MCF 10A (cell line): Measurements from ENCODE around the gene UBE2E3. TPM values are rescaled to one million over a fixed set of nuclear protein-coding genes. Genes with fewer than 3 reads are reported as not detected.

Experiments
- BruUV-seq: library from RNA; stranded (reverse); fragments of 400-500 nt; replicated peaks from 2 replicates; lab custom pipeline; 2021; lab: Mats Ljungman, UMichigan
- CTCF ChIA-PET: fragments of 300-600 bp; sonication (Branson Sonifier 250); formaldehyde crosslinking; extraction: SDS; loops from one replicate; lab custom pipeline; 2021; ENCODE audit warnings: antibody characterized with exemption, inconsistent platforms; lab: Yijun Ruan, JAX
- POLR2A ChIA-PET: fragments of 300-600, 350-650 bp; sonication (Branson Sonifier 250); formaldehyde crosslinking; extraction: SDS; loops from one replicate; lab custom pipeline; 2020; ENCODE audit warnings: antibody characterized with exemption, inconsistent platforms; lab: Yijun Ruan, JAX
- DNase-seq: peaks from one replicate; pipeline ENCODE4 v3.0.0-alpha.2; 2018; ENCODE audit not compliant: unreplicated experiment
- H3K27ac Mint-ChIP-seq: one replicate; pipeline ENCODE4 v1.8.0; 2022; ENCODE audit warnings: mild to moderate bottlenecking, low read depth, mixed read lengths; ENCODE audit not compliant: unreplicated experiment
- H3K27me3 Mint-ChIP-seq: one replicate; pipeline ENCODE4 v1.8.0; 2022; ENCODE audit warnings: mixed read lengths; ENCODE audit not compliant: insufficient read depth, unreplicated experiment
- H3K36me3 Mint-ChIP-seq: one replicate; pipeline ENCODE4 v1.8.0; 2022; ENCODE audit warnings: mild to moderate bottlenecking, moderate library complexity, mixed read lengths; ENCODE audit not compliant: insufficient read depth, unreplicated experiment
- H3K4me1 Mint-ChIP-seq: one replicate; pipeline ENCODE4 v1.8.0; 2022; ENCODE audit warnings: mixed read lengths; ENCODE audit not compliant: insufficient read depth, unreplicated experiment
- H3K4me3 Mint-ChIP-seq: one replicate; pipeline ENCODE4 v1.8.0; 2022; ENCODE audit warnings: mild to moderate bottlenecking, moderate library complexity, mixed read lengths; ENCODE audit not compliant: unreplicated experiment
- H3K9me3 Mint-ChIP-seq: one replicate; pipeline ENCODE4 v1.8.0; 2022; ENCODE audit warnings: mixed read lengths; ENCODE audit not compliant: unreplicated experiment
- intact Hi-C: fragments of 100-400 bp; cut with micrococcal nuclease; formaldehyde crosslinking; loops from 2 replicates; pipeline ENCODE4 v1.14.1; 2022
- total RNA-seq: library from RNA; stranded (reverse); gene quantifications from 2 replicates; pipeline ENCODE4 v1.2.3, GENCODE V29; 2022
- TF ChIP-seq, protein P1 (sequence below): fragments of 200-600 bp; IDR thresholded peaks from one replicate; pipeline ENCODE4 v1.8.0; 2022; ENCODE audit warnings: antibody characterized with exemption, mild to moderate bottlenecking; ENCODE audit not compliant: unreplicated experiment

Gene UBE2E3
- total RNA-seq, 1 experiment from 2014 or later, result 69.3 TPM

DNA sequence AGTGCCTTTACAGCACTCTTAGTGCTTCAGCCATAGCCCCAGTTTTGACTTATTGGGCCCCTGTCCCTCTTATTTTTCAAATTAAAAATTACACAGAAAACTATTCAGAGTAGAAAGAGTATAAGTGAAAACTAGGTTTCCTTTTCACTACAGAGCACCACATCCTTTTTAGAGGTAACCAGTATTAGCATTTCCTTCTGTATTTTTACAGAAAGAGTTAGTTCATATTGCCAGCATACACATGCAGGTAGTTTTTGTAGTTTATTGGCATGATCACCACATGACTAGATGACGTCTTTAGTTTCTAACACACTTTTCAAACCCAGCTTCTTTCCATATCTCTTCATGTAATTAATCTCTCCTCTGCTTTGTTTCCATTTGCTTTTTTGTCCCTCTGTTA is 66.4 kb downstream of the UBE2E3 start:
- Mint-ChIP-seq H3K27ac (no peak overlapping the region), H3K36me3 (no peaks in the 10 kb centered on the region), H3K4me3 (no peak overlapping the region), H3K27me3 (no peaks in the 10 kb centered on the region), H3K9me3 (no peaks in the 10 kb centered on the region), H3K4me1 (no peaks in the 10 kb centered on the region)
- POLR2A ChIA-PET, result interaction anchor here (0.6 kb wide), 1 partner anchor 801 kb away, joined by 3 read pairs; no protein-coding TSS in a partner anchor
- CTCF ChIA-PET, result interaction anchor here (1.0 to 1.2 kb wide), 2 partner anchors 13 to 809 kb away, joined by 3 read pairs; no protein-coding TSS in a partner anchor
- TF ChIP-seq, protein P1, sequence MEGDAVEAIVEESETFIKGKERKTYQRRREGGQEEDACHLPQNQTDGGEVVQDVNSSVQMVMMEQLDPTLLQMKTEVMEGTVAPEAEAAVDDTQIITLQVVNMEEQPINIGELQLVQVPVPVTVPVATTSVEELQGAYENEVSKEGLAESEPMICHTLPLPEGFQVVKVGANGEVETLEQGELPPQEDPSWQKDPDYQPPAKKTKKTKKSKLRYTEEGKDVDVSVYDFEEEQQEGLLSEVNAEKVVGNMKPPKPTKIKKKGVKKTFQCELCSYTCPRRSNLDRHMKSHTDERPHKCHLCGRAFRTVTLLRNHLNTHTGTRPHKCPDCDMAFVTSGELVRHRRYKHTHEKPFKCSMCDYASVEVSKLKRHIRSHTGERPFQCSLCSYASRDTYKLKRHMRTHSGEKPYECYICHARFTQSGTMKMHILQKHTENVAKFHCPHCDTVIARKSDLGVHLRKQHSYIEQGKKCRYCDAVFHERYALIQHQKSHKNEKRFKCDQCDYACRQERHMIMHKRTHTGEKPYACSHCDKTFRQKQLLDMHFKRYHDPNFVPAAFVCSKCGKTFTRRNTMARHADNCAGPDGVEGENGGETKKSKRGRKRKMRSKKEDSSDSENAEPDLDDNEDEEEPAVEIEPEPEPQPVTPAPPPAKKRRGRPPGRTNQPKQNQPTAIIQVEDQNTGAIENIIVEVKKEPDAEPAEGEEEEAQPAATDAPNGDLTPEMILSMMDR, result no peak
- intact Hi-C loops, result no loop called here
- BruUV-seq, result no TSS peak
- DNase-seq, result no peak

DNA sequence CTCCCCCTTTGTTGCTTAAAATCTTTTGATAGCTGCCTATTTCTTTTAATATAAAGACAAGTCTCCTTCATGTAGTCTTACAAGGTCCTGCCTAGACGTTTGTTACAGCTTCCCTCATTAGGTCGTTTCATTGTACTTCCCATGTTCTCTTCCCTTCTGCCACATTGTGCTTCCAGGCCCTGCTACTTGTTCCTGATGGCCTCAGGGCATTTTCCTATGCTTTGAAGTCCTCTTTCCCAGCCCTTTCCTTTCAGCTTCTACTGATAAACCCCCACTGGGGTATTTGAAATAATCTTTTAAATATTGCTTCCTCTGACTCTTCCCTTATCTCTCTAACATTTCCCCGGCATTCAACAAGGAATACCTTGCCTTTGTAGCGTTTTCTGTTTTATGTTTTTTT is 67.4 kb downstream of the UBE2E3 start:
- ChIA-PET POLR2A (interaction anchor here (1.0 kb wide), 1 partner anchor 11 kb away, joined by 3 read pairs; no protein-coding TSS in a partner anchor), CTCF (no interaction called here)
- TF ChIP-seq, protein P1, result no peak
- no peak for DNase-seq
- intact Hi-C loops, result no loop called here
- no peaks in the 10 kb centered on the region for H3K27me3 Mint-ChIP-seq
- no peaks in the 10 kb centered on the region for H3K36me3 Mint-ChIP-seq
- peaks cover 5% of the 10 kb centered on the region for H3K4me1 Mint-ChIP-seq
- H3K9me3 Mint-ChIP-seq, result no peaks in the 10 kb centered on the region
- H3K27ac Mint-ChIP-seq, result no peak overlapping the region
- H3K4me3 Mint-ChIP-seq, result no peak overlapping the region
- BruUV-seq, result no TSS peak

DNA sequence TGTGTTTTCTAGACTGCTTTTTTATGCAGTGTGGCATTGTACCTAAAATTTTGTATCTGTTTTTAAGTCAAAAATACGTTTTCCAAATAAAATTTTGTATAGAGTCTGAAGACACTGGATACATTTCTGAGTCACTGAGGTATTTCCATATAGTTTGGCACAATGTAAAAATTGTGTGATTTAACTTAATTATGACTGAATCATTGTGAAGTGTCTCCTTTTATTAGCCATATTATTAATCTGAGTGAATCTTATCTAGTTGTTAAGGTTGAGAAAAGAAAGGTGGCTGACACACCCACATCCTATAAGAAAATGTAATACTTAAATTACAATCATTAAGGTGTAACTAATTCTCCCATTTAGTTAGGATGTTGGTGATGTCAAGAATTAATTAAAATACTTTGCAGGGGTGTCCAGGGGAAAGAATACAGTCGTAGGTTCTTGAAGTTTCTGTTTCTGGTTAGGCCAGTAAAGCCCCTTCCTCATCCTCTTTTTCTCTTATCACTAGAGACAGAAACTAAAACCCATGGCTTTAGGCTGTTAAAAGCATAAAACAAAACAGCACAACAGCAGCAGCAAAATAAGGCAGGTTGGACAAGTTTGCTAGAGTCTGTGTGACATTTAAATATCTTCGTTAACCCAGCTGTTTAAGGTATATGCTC is 71.6 kb downstream of the UBE2E3 start:
- no peaks in the 10 kb centered on the region for H3K27me3 Mint-ChIP-seq
- CTCF ChIA-PET, result interaction anchor here (0.7 to 1.5 kb wide), 2 partner anchors 71 to 849 kb away, joined by 3 to 5 read pairs; no protein-coding TSS in a partner anchor
- POLR2A ChIA-PET, result interaction anchor here (0.5 to 1.0 kb wide), 2 partner anchors 496 to 819 kb away, joined by 3 read pairs; no protein-coding TSS in a partner anchor
- no peak overlapping the region for H3K27ac Mint-ChIP-seq
- H3K4me1 Mint-ChIP-seq, result peaks cover 23% of the 10 kb centered on the region
- intact Hi-C loops, result no loop called here
- no peak for DNase-seq
- no TSS peak for BruUV-seq
- no peaks in the 10 kb centered on the region for H3K36me3 Mint-ChIP-seq
- H3K9me3 Mint-ChIP-seq, result peaks cover 9% of the 10 kb centered on the region
- H3K4me3 Mint-ChIP-seq, result no peak overlapping the region
- TF ChIP-seq, protein P1, result no peak

DNA sequence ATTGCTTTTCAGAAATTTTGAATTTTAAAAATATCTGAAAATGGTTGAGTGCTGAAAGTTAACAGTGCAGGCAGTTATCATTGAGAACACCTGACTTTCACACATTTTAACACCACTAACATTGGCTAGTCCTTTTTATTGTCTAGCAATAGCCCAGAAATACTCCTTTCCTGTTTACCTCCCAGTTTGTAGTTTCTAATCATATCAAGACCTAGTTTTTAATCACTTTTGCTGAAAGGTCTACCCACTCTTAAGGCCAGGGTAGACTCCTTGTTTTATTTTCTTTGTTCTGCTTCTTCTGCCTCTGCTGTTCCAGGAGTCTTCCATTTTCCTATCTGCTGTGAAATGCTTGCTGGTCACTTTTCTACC is 72.1 kb downstream of the UBE2E3 start:
- peaks cover 9% of the 10 kb centered on the region for H3K9me3 Mint-ChIP-seq
- H3K4me3 Mint-ChIP-seq, result no peak overlapping the region
- no TSS peak for BruUV-seq
- ChIA-PET POLR2A (no interaction called here), CTCF (no interaction called here)
- no peaks in the 10 kb centered on the region for H3K27me3 Mint-ChIP-seq
- TF ChIP-seq, protein P1, result no peak
- DNase-seq, result no peak
- H3K27ac Mint-ChIP-seq, result no peak overlapping the region
- intact Hi-C loops, result no loop called here
- H3K36me3 Mint-ChIP-seq, result no peaks in the 10 kb centered on the region
- H3K4me1 Mint-ChIP-seq, result peaks cover 23% of the 10 kb centered on the region
